ENCODE results near the gene DNAJC25. TPM values are rescaled to one million over a fixed set of nuclear protein-coding genes. Genes with fewer than 3 reads are reported as not detected.
A peak's percentile ranks its signal among the peaks of the same experiment; 100 is the strongest.

The DNAJC25 gene
- total and polyA plus RNA-seq, 3 donors from 2014 or later: 10.0 to 15.9 (median 15.7) TPM

DNA sequence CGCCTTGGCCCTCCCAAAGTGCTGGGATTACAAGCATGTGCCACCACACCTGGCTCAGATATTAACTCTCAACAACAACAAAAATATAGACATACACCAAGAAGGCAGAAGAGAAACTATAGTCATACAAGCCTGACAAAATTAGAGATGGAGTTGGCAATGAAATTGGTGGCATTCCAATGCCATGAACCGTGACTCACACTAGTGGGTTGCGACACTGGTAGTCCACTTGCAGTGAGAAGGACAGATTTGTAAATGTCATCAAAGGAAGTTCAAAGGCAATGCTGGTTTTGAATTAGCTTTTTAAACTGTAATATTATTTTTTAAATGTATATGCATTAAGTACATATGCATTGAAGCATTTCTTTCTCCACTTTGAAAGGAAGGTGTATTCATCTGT is 8.5 kb upstream of the DNAJC25 start:
- Histone ChIP-seq H3K4me1 (no peaks in the 10 kb centered on the region), H3K36me3 (ENCODE audit: low read depth, missing control alignments) (no peaks in the 10 kb centered on the region), H3K27me3 (no peaks in the 10 kb centered on the region), H3K9me3 (no peaks in the 10 kb centered on the region), H3K27ac (no peak overlapping the region), H3K4me3 (no peak overlapping the region)
- no peak for DNase-seq
- TF ChIP-seq, protein P1, sequence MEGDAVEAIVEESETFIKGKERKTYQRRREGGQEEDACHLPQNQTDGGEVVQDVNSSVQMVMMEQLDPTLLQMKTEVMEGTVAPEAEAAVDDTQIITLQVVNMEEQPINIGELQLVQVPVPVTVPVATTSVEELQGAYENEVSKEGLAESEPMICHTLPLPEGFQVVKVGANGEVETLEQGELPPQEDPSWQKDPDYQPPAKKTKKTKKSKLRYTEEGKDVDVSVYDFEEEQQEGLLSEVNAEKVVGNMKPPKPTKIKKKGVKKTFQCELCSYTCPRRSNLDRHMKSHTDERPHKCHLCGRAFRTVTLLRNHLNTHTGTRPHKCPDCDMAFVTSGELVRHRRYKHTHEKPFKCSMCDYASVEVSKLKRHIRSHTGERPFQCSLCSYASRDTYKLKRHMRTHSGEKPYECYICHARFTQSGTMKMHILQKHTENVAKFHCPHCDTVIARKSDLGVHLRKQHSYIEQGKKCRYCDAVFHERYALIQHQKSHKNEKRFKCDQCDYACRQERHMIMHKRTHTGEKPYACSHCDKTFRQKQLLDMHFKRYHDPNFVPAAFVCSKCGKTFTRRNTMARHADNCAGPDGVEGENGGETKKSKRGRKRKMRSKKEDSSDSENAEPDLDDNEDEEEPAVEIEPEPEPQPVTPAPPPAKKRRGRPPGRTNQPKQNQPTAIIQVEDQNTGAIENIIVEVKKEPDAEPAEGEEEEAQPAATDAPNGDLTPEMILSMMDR (IDR thresholded peaks at IDR 0.05): no peak
- TF ChIP-seq POLR2A (IDR thresholded peaks at IDR 0.05): no peak
- WGBS, 2 donors: 78 to 79% methylated on average over 3 of the region's 3 CpGs
- intact Hi-C loops (cut with DNase I; ENCODE audit: low total_unique reads): no loop called here

DNA sequence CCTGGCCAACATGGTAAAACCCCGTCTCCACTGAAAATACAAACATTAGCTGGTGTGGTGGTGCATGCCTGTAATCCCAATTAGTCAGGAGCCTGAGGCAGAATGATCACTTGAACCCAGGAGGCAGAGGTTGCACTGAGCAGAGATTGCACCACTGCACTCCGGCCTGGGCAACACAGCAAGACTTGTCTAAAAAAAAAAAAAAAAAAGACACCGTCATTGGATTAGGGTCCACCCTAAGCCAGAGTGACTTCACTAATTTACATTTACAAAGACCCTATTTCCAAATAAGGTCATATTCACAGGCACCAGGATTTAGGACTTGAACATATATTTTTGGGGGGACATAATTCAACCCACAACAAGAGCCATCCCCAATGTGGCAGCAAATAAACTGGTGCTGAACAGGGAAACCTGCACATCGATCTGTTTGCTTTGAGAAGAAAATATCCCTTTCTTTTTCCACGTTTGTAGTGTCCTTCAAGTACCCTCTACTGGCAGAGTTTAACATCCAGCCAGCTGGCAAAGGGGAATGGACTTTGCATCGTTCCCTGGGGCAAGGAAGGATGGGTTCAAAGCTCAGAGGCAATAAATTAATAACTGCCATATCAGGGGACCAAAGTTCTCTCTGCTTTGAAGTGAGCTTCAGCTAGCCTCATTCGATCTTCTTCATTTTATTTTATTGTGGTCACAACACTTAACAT is 3.7 kb upstream of the DNAJC25 start:
- no peaks in the 10 kb centered on the region for H3K27me3 ChIP-seq
- H3K4me3 ChIP-seq: no peak overlapping the region
- intact Hi-C loops (cut with DNase I; ENCODE audit: low total_unique reads): no loop called here
- H3K27ac ChIP-seq: no peak overlapping the region
- no peak for TF ChIP-seq POLR2A (IDR thresholded peaks at IDR 0.05)
- TF ChIP-seq, protein P1 (IDR thresholded peaks at IDR 0.05): no peak
- H3K4me1 ChIP-seq: peaks cover 11% of the 10 kb centered on the region
- no peak for DNase-seq
- H3K36me3 ChIP-seq (ENCODE audit: low read depth, missing control alignments): no peaks in the 10 kb centered on the region
- H3K9me3 ChIP-seq: no peaks in the 10 kb centered on the region
- WGBS, 2 donors: 72 to 77% methylated on average over 7 of the region's 7 CpGs

DNA sequence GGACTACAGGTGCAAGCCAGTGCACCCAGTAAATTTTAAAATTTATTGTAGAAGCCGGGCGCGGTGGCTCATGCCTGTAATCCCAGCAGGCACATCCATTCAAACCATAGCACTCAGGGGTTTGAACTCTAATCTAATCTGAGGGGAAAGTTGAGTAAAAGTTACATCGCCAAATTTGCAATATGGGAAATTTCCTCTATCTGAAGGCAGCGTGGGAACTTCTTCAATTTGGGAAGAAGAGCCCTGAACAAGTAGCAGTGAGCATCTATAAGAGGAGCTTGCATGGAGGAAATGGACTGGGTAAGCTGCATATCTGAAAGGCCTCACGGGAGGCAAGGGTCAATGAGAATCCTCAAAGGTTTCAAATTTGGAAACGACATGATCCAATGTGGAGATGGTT is 2.7 kb upstream of the DNAJC25 start:
- DNase-seq: no peak
- Histone ChIP-seq H3K4me1 (peaks cover 17% of the 10 kb centered on the region), H3K27ac (no peak overlapping the region), H3K36me3 (ENCODE audit: low read depth, missing control alignments) (no peaks in the 10 kb centered on the region), H3K27me3 (no peaks in the 10 kb centered on the region), H3K9me3 (no peaks in the 10 kb centered on the region), H3K4me3 (no peak overlapping the region)
- 91 to 93% methylated on average over 7 of the region's 7 CpGs for WGBS, 2 donors
- intact Hi-C loops (cut with DNase I; ENCODE audit: low total_unique reads): no loop called here
- TF ChIP-seq, protein P1 (IDR thresholded peaks at IDR 0.05): no peak
- no peak for TF ChIP-seq POLR2A (IDR thresholded peaks at IDR 0.05)

DNA sequence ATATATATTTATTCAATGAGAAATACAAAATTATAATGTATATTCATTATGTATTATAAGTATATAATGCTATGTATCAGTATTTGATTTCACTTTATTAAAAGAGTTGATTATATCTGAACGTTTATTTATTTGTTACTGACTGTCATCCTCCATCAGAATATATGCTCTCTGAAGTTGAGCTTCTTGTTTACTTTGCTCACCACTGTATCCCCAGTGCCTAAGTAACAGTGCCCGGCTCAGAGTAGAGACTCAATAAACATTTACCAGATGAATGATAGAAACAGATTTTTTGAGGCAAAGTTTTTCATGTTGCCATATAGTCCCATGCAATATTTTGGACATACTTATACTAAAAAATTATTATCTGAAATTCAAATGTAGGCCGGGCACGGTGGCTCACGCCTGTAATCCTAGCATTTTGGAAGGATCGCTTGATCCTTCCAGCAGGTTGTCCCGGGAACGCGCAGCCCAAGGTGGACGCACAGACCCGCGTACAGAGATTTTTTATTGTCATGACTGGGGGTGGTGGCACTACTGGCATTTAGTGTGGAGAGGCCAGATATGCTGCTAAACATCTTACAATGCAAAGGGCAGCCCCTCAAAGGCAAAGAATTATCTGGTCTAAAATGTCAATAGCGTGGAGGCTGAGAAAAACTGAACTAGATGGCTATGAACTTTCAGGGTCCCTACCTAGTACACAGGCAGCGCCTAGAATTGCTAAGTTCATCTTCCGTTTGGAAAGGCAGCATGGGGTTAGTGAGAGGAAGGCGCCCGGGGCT is 761 bp upstream of the DNAJC25 start:
- TF ChIP-seq POLR2A (IDR thresholded peaks at IDR 0.05): no peak
- TF ChIP-seq, protein P1 (IDR thresholded peaks at IDR 0.05): no peak
- no peak for DNase-seq
- Histone ChIP-seq H3K4me1 (peaks cover 17% of the 10 kb centered on the region), H3K27ac (peak overlapping the region; percentile 86 to 87), H3K9me3 (no peaks in the 10 kb centered on the region), H3K4me3 (peak overlapping the region; percentile 89 to 97), H3K27me3 (no peaks in the 10 kb centered on the region), H3K36me3 (ENCODE audit: low read depth, missing control alignments) (no peaks in the 10 kb centered on the region)
- intact Hi-C loops (cut with DNase I; ENCODE audit: low total_unique reads): no loop called here
- WGBS, 2 donors: 3 to 7% methylated on average over 17 of the region's 17 CpGs
